ENCODE measurements around the gene ACOT7.

The ACOT7 gene

GRCh38 chr1:6425658-6426057, 32.1 kb upstream of the ACOT7 start:
- Histone ChIP-seq H3K14ac (ENCODE audit: low read length) (no peak overlapping the region), H3K27me3 (ENCODE audit: control insufficient read depth in 3 of 3, insufficient read depth in 3 of 3, low read depth in 1 of 3, low read length in 3 of 3) (peaks cover 27 to 86% (median 57%) of the 10 kb centered on the region in 3 experiments), H2BK15ac (ENCODE audit: low read length) (no peak overlapping the region), H2AFZ (ENCODE audit: low read length) (no peak overlapping the region), H2BK12ac (ENCODE audit: low read length) (no peak overlapping the region), H4K8ac (ENCODE audit: low read depth, low read length) (no peak overlapping the region), H3K27ac (replicated peaks; ENCODE audit: low read length) (no peak overlapping the region), H3K4me2 (ENCODE audit: insufficient read depth, low read length, poor library complexity, severe bottlenecking) (no peak overlapping the region), H3K18ac (ENCODE audit: low read length) (no peak overlapping the region), H3K36me3 (replicated peaks in 1 of 2; ENCODE audit: control insufficient read depth in 2 of 2, insufficient read depth in 2 of 2, low read length in 2 of 2) (no peaks in the 10 kb centered on the region), H3K4me3 (ENCODE audit: low read length in 2 of 2) (no peak overlapping the region), H3K9me3 (replicated peaks in 1 of 2; ENCODE audit: control insufficient read depth in 2 of 2, insufficient read depth in 1 of 2, low read depth in 1 of 2, low read length in 2 of 2) (no peaks in the 10 kb centered on the region), H4K91ac (ENCODE audit: low read depth, low read length, poor library complexity) (no peak overlapping the region), H3K23ac (ENCODE audit: low read depth, low read length, poor library complexity) (peak overlapping the region; percentile 90), H3K9ac (ENCODE audit: low read depth, low read length, poor library complexity) (no peak overlapping the region), H3K4me1 (ENCODE audit: control insufficient read depth in 2 of 2, insufficient read depth in 1 of 2, low read depth in 1 of 2, low read length in 2 of 2) (peaks cover 5 to 10% of the 10 kb centered on the region in 2 donors), H2BK5ac (ENCODE audit: low read length) (no peak overlapping the region), H2BK120ac (ENCODE audit: low read depth, low read length) (no peak overlapping the region), H2AK5ac (ENCODE audit: low read depth, low read length) (peak overlapping the region; percentile 17), H3K79me1 (ENCODE audit: low read depth, low read length) (peaks cover 2% of the 10 kb centered on the region), H3K4ac (ENCODE audit: low read length) (no peak overlapping the region)
- no peak for DNase-seq (ENCODE audit: low spot score)
- WGBS, 2 donors (ENCODE audit: extremely low coverage in 2 of 2, insufficient read length in 2 of 2, insufficient replicate concordance in 1 of 2) = no CpG with 5 or more reads among the region's 6 CpGs

GRCh38 chr1:6424619-6425593, 31.3 kb upstream of the ACOT7 start, which contains the start of gene ESPN:
Gene ESPN, plus strand, starts transcription at chr1:6424776. Its CDS starts 180 bp downstream, at chr1:6424956.
- peak within 1 kb of the TSS; percentile 66 for H3K9ac ChIP-seq (ENCODE audit: low read depth, low read length, poor library complexity)
- no peak within 1 kb of the TSS for H3K4me3 ChIP-seq (ENCODE audit: low read length in 2 of 2)
- peak within 1 kb of the TSS; percentile 90 for H3K23ac ChIP-seq (ENCODE audit: low read depth, low read length, poor library complexity)
- peak within 1 kb of the TSS; percentile 56 for H3K4me2 ChIP-seq (ENCODE audit: insufficient read depth, low read length, poor library complexity, severe bottlenecking)
- peak within 1 kb of the TSS; percentile 43 for H2BK12ac ChIP-seq (ENCODE audit: low read length)
- H2AK5ac ChIP-seq (ENCODE audit: low read depth, low read length) = peak within 1 kb of the TSS; percentile 76
- no peaks in the 10 kb centered on the region for H3K9me3 ChIP-seq (replicated peaks in 1 of 2; ENCODE audit: control insufficient read depth in 2 of 2, insufficient read depth in 1 of 2, low read depth in 1 of 2, low read length in 2 of 2)
- peak within 1 kb of the TSS; percentile 45 for H2AFZ ChIP-seq (ENCODE audit: low read length)
- peaks cover 5 to 8% of the 10 kb centered on the region in 2 donors for H3K4me1 ChIP-seq (ENCODE audit: control insufficient read depth in 2 of 2, insufficient read depth in 1 of 2, low read depth in 1 of 2, low read length in 2 of 2)
- WGBS, 2 donors (ENCODE audit: extremely low coverage in 2 of 2, insufficient read length in 2 of 2, insufficient replicate concordance in 1 of 2) = no CpG with 5 or more reads among the region's 99 CpGs
- H2BK120ac ChIP-seq (ENCODE audit: low read depth, low read length) = peak within 1 kb of the TSS; percentile 16
- peak within 1 kb of the TSS; percentile 73 for H3K14ac ChIP-seq (ENCODE audit: low read length)
- no peak for DNase-seq (ENCODE audit: low spot score)
- H3K27me3 ChIP-seq (ENCODE audit: control insufficient read depth in 3 of 3, insufficient read depth in 3 of 3, low read depth in 1 of 3, low read length in 3 of 3) = peaks cover 33 to 89% (median 64%) of the 10 kb centered on the region in 3 experiments
- no peak within 1 kb of the TSS for H4K8ac ChIP-seq (ENCODE audit: low read depth, low read length)
- H2BK15ac ChIP-seq (ENCODE audit: low read length) = peak within 1 kb of the TSS; percentile 94
- no peak within 1 kb of the TSS for H3K27ac ChIP-seq (replicated peaks; ENCODE audit: low read length)
- H3K4ac ChIP-seq (ENCODE audit: low read length) = no peak within 1 kb of the TSS
- H3K18ac ChIP-seq (ENCODE audit: low read length) = peak within 1 kb of the TSS; percentile 89
- H4K91ac ChIP-seq (ENCODE audit: low read depth, low read length, poor library complexity) = no peak within 1 kb of the TSS
- no peak within 1 kb of the TSS for H2BK5ac ChIP-seq (ENCODE audit: low read length)
- H3K36me3 ChIP-seq (replicated peaks in 1 of 2; ENCODE audit: control insufficient read depth in 2 of 2, insufficient read depth in 2 of 2, low read length in 2 of 2) = no peaks in the 10 kb centered on the region
- peaks cover 2% of the 10 kb centered on the region for H3K79me1 ChIP-seq (ENCODE audit: low read depth, low read length)

- peak overlapping the region; percentile 28 for H2AFZ ChIP-seq (ENCODE audit: low read length)
- no peak overlapping the region for H3K4me3 ChIP-seq (ENCODE audit: low read length in 2 of 2)
- no peak overlapping the region for H2BK5ac ChIP-seq (ENCODE audit: low read length)
- H3K4me2 ChIP-seq (ENCODE audit: insufficient read depth, low read length, poor library complexity, severe bottlenecking) = no peak overlapping the region
- H2AK5ac ChIP-seq (ENCODE audit: low read depth, low read length) = peak overlapping the region; percentile 76
- H3K4me1 ChIP-seq (ENCODE audit: control insufficient read depth in 2 of 2, insufficient read depth in 1 of 2, low read depth in 1 of 2, low read length in 2 of 2) = peaks cover 6 to 7% of the 10 kb centered on the region in 2 donors
- peak overlapping the region; percentile 68 for H3K23ac ChIP-seq (ENCODE audit: low read depth, low read length, poor library complexity)
- H3K36me3 ChIP-seq (replicated peaks in 1 of 2; ENCODE audit: control insufficient read depth in 2 of 2, insufficient read depth in 2 of 2, low read length in 2 of 2) = no peaks in the 10 kb centered on the region
- no peak overlapping the region for H4K91ac ChIP-seq (ENCODE audit: low read depth, low read length, poor library complexity)
- no peak overlapping the region for H3K4ac ChIP-seq (ENCODE audit: low read length)
- H3K27ac ChIP-seq (replicated peaks; ENCODE audit: low read length) = no peak overlapping the region
- peaks cover 37 to 91% (median 72%) of the 10 kb centered on the region in 3 experiments for H3K27me3 ChIP-seq (ENCODE audit: control insufficient read depth in 3 of 3, insufficient read depth in 3 of 3, low read depth in 1 of 3, low read length in 3 of 3)
- H3K79me1 ChIP-seq (ENCODE audit: low read depth, low read length) = peaks cover 2% of the 10 kb centered on the region
- H3K18ac ChIP-seq (ENCODE audit: low read length) = peak overlapping the region; percentile 89
- no peak overlapping the region for H2BK12ac ChIP-seq (ENCODE audit: low read length)
- H3K14ac ChIP-seq (ENCODE audit: low read length) = no peak overlapping the region
- no peak overlapping the region for H3K9ac ChIP-seq (ENCODE audit: low read depth, low read length, poor library complexity)
- H4K8ac ChIP-seq (ENCODE audit: low read depth, low read length) = no peak overlapping the region
- no peaks in the 10 kb centered on the region for H3K9me3 ChIP-seq (replicated peaks in 1 of 2; ENCODE audit: control insufficient read depth in 2 of 2, insufficient read depth in 1 of 2, low read depth in 1 of 2, low read length in 2 of 2)
- WGBS, 2 donors (ENCODE audit: extremely low coverage in 2 of 2, insufficient read length in 2 of 2, insufficient replicate concordance in 1 of 2) = no CpG with 5 or more reads among the region's 35 CpGs
- peak overlapping the region; percentile 94 for H2BK15ac ChIP-seq (ENCODE audit: low read length)
- no peak for DNase-seq (ENCODE audit: low spot score)
- peak overlapping the region; percentile 16 for H2BK120ac ChIP-seq (ENCODE audit: low read depth, low read length)
Measured at GRCh38 chr1:6424000-6424565, 30.5 kb upstream of the ACOT7 start.

Data from neuronal stem cell (in vitro differentiated cells).